Mesenchymal stem cell (in vitro differentiated cells and primary cell): ENCODE results near the gene UNC13B.

Experiments
- DNase-seq: peaks from one replicate; pipeline ENCODE4 v3.0.0-alpha.2; 2013
- H2AFZ ChIP-seq: one replicate; pipeline ENCODE4 v1.6.1; 2013; ENCODE audit warnings: low read depth, mild to moderate bottlenecking, control low read depth, inconsistent platforms, low read length, moderate library complexity
- H2AK5ac ChIP-seq: 2 replicates; pipeline ENCODE4 v1.6.1; 2013; ENCODE audit warnings: low read length, moderate library complexity, mild to moderate bottlenecking, inconsistent platforms; ENCODE audit not compliant: severe bottlenecking
- H2BK120ac ChIP-seq: one replicate; pipeline ENCODE4 v1.6.1; 2013; ENCODE audit warnings: low read depth, mild to moderate bottlenecking, inconsistent platforms, low read length, moderate library complexity
- H2BK12ac ChIP-seq, 2 experiments: one replicate each; pipeline ENCODE4 v1.6.1; 2013; ENCODE audit warnings: inconsistent platforms in 2 of 2, low read length in 2 of 2, mild to moderate bottlenecking in 2 of 2, moderate library complexity in 2 of 2, control low read depth in 1 of 2
- H2BK15ac ChIP-seq: one replicate; pipeline ENCODE4 v1.6.1; 2013; ENCODE audit warnings: mild to moderate bottlenecking, low read depth, inconsistent platforms; ENCODE audit not compliant: poor library complexity, severe bottlenecking
- H2BK5ac ChIP-seq: 2 replicates; pipeline ENCODE4 v1.6.1; 2013; ENCODE audit warnings: low read depth, mild to moderate bottlenecking, low read length, control low read depth, inconsistent platforms; ENCODE audit not compliant: poor library complexity, severe bottlenecking
- H3K14ac ChIP-seq, 2 experiments: one replicate each; pipeline ENCODE4 v1.6.1; 2013; ENCODE audit warnings: inconsistent platforms in 2 of 2, low read length in 2 of 2, control low read depth in 1 of 2, mild to moderate bottlenecking in 1 of 2, moderate library complexity in 1 of 2
- H3K18ac ChIP-seq, 2 experiments: one replicate each; pipeline ENCODE4 v1.6.1; 2013; ENCODE audit warnings: inconsistent platforms in 2 of 2, low read length in 2 of 2, control low read depth in 1 of 2, low read depth in 1 of 2, mild to moderate bottlenecking in 1 of 2
- H3K23ac ChIP-seq, 2 experiments: one replicate each; pipeline ENCODE4 v1.6.1; 2013; ENCODE audit warnings: inconsistent platforms in 2 of 2, low read length in 2 of 2, mild to moderate bottlenecking in 2 of 2, moderate library complexity in 2 of 2, control low read depth in 1 of 2
- H3K27ac ChIP-seq: 2 replicates; pipeline ENCODE4 v1.5.1; 2013; ENCODE audit warnings: mild to moderate bottlenecking, moderate library complexity, low read length, control low read depth, inconsistent platforms; ENCODE audit not compliant: poor library complexity, severe bottlenecking
- H3K27me3 ChIP-seq, 2 experiments: 2 replicates each; pipeline versions ENCODE4 v1.6.1 to v1.7.0; 2013; ENCODE audit warnings: low read length in 2 of 2, mild to moderate bottlenecking in 2 of 2, moderate library complexity in 2 of 2, control low read depth in 1 of 2, inconsistent platforms in 1 of 2; ENCODE audit not compliant: control insufficient read depth in 1 of 2, insufficient read depth in 1 of 2
- H3K36me3 ChIP-seq, 2 experiments: 2 replicates each; pipeline versions ENCODE4 v1.6.1 to v1.7.0; 2013; ENCODE audit warnings: low read length in 2 of 2, control low read depth in 1 of 2, inconsistent platforms in 1 of 2, low read depth in 1 of 2, mild to moderate bottlenecking in 1 of 2; ENCODE audit not compliant: insufficient read depth in 2 of 2, control insufficient read depth in 1 of 2
- H3K4ac ChIP-seq, 2 experiments: one replicate each; pipeline ENCODE4 v1.6.1; 2013; ENCODE audit warnings: inconsistent platforms in 2 of 2, low read length in 2 of 2, mild to moderate bottlenecking in 2 of 2, moderate library complexity in 2 of 2, control low read depth in 1 of 2, low read depth in 1 of 2
- H3K4me1 ChIP-seq: 2 replicates; pipeline ENCODE4 v1.6.1; 2013; ENCODE audit warnings: low read depth, low read length, control low read depth; ENCODE audit not compliant: control insufficient read depth, insufficient read depth
- H3K4me2 ChIP-seq: 2 replicates; pipeline ENCODE4 v1.6.1; 2013; ENCODE audit warnings: low read length, mild to moderate bottlenecking, inconsistent platforms; ENCODE audit not compliant: poor library complexity, severe bottlenecking
- H3K4me3 ChIP-seq, 2 experiments: 2 replicates each; pipeline versions ENCODE4 v1.5.1 to v1.7.0; 2013; ENCODE audit warnings: low read length in 2 of 2, mild to moderate bottlenecking in 2 of 2, control low read depth in 1 of 2, low read depth in 1 of 2; ENCODE audit not compliant: insufficient read depth in 1 of 2
- H3K79me1 ChIP-seq: replicated peaks from 2 replicates; pipeline ENCODE4 v1.6.1; 2013; ENCODE audit warnings: mild to moderate bottlenecking, control low read depth, low read length, inconsistent platforms; ENCODE audit not compliant: poor library complexity, severe bottlenecking
- H3K9ac ChIP-seq: 2 replicates; pipeline ENCODE4 v1.7.0; 2013; ENCODE audit warnings: mild to moderate bottlenecking, low read length, moderate library complexity
- H3K9me3 ChIP-seq: 2 replicates; pipeline ENCODE4 v1.7.0; 2013; ENCODE audit warnings: mild to moderate bottlenecking, low read length; ENCODE audit not compliant: control insufficient read depth
- H4K8ac ChIP-seq: one replicate; pipeline ENCODE4 v1.6.1; 2013; ENCODE audit warnings: inconsistent platforms, mild to moderate bottlenecking, low read length, moderate library complexity
- H4K91ac ChIP-seq: one replicate; pipeline ENCODE4 v1.6.1; 2013; ENCODE audit warnings: mild to moderate bottlenecking, low read length, inconsistent platforms
- WGBS: methylation state at CpG from one replicate; pipeline ENCODE4 v1.1.7; 2013; ENCODE audit warnings: mixed read lengths; 5-methylcytosine and 5-hydroxymethylcytosine counted together

The UNC13B gene

GRCh38 chr9:35364817-35365585 lies 203.2 kb downstream of the UNC13B start:
- no peak overlapping the region for H4K8ac ChIP-seq
- no peak overlapping the region for H3K4me2 ChIP-seq
- WGBS = 60% methylated on average over 2 of the region's 3 CpGs
- H3K79me1 ChIP-seq = no peaks in the 10 kb centered on the region
- no peaks in the 10 kb centered on the region for H3K4me1 ChIP-seq
- H2BK120ac ChIP-seq = no peak overlapping the region
- H4K91ac ChIP-seq = no peak overlapping the region
- H3K18ac ChIP-seq = no peak overlapping the region
- no peak for DNase-seq
- no peak overlapping the region for H3K4ac ChIP-seq
- no peak overlapping the region for H2AFZ ChIP-seq
- no peak overlapping the region for H3K27ac ChIP-seq
- peaks cover 0 to 11% of the 10 kb centered on the region in 2 experiments for H3K36me3 ChIP-seq
- H3K14ac ChIP-seq = no peak overlapping the region
- H2BK5ac ChIP-seq = no peak overlapping the region
- H2AK5ac ChIP-seq = no peak overlapping the region
- no peak overlapping the region for H3K23ac ChIP-seq
- no peak overlapping the region for H3K4me3 ChIP-seq
- H3K9ac ChIP-seq = no peak overlapping the region
- no peak overlapping the region for H2BK12ac ChIP-seq
- H3K27me3 ChIP-seq = no peaks in the 10 kb centered on the region
- no peaks in the 10 kb centered on the region for H3K9me3 ChIP-seq
- no peak overlapping the region for H2BK15ac ChIP-seq

GRCh38 chr9:35366627-35367026 lies 204.8 kb downstream of the UNC13B start:
- no peak overlapping the region for H2BK12ac ChIP-seq
- H3K4me2 ChIP-seq = no peak overlapping the region
- H4K8ac ChIP-seq = no peak overlapping the region
- H3K4me1 ChIP-seq = no peaks in the 10 kb centered on the region
- H3K4me3 ChIP-seq = peak overlapping the region in 1 of 2 experiments; percentile 25
- H3K4ac ChIP-seq = no peak overlapping the region
- H4K91ac ChIP-seq = no peak overlapping the region
- H2BK15ac ChIP-seq = no peak overlapping the region
- no peak overlapping the region for H3K23ac ChIP-seq
- DNase-seq = no peak
- no peak overlapping the region for H2BK5ac ChIP-seq
- no peaks in the 10 kb centered on the region for H3K27me3 ChIP-seq
- no peak overlapping the region for H2BK120ac ChIP-seq
- H2AFZ ChIP-seq = no peak overlapping the region
- H3K36me3 ChIP-seq = peaks cover 3 to 27% of the 10 kb centered on the region in 2 experiments
- 94% methylated on average over 2 of the region's 2 CpGs for WGBS
- no peaks in the 10 kb centered on the region for H3K9me3 ChIP-seq
- H3K9ac ChIP-seq = no peak overlapping the region
- peak overlapping the region in 1 of 2 experiments; percentile 41 for H3K14ac ChIP-seq
- H2AK5ac ChIP-seq = no peak overlapping the region
- H3K27ac ChIP-seq = no peak overlapping the region
- H3K18ac ChIP-seq = no peak overlapping the region
- H3K79me1 ChIP-seq = no peaks in the 10 kb centered on the region

- Histone ChIP-seq H2BK15ac (no peak overlapping the region), H3K27ac (no peak overlapping the region), H3K23ac (no peak overlapping the region), H3K4me1 (no peaks in the 10 kb centered on the region), H3K9me3 (no peaks in the 10 kb centered on the region), H2BK120ac (no peak overlapping the region), H3K4me2 (no peak overlapping the region), H3K18ac (no peak overlapping the region), H3K79me1 (no peaks in the 10 kb centered on the region), H2BK5ac (no peak overlapping the region), H3K27me3 (no peaks in the 10 kb centered on the region), H3K14ac (no peak overlapping the region), H3K36me3 (peaks cover 3 to 32% of the 10 kb centered on the region in 2 experiments), H4K8ac (no peak overlapping the region), H3K9ac (peak overlapping the region; percentile 54), H2BK12ac (no peak overlapping the region), H2AK5ac (no peak overlapping the region), H3K4me3 (peak overlapping the region in 1 of 2 experiments; percentile 25), H2AFZ (no peak overlapping the region), H4K91ac (no peak overlapping the region), H3K4ac (no peak overlapping the region)
- WGBS = no CpG with 5 or more reads among the region's 2 CpGs
- DNase-seq = peak; percentile 76
These were observed 205.6 kb downstream of the UNC13B start for GRCh38 chr9:35367451-35367850.

GRCh38 chr9:35370241-35370640 lies 208.4 kb downstream of the UNC13B start:
- 93% methylated on average over 5 of the region's 5 CpGs for WGBS
- H3K18ac ChIP-seq = no peak overlapping the region
- no peak overlapping the region for H2BK5ac ChIP-seq
- no peak overlapping the region for H3K23ac ChIP-seq
- H3K27me3 ChIP-seq = no peaks in the 10 kb centered on the region
- H3K4me2 ChIP-seq = no peak overlapping the region
- H2AFZ ChIP-seq = no peak overlapping the region
- H4K91ac ChIP-seq = no peak overlapping the region
- no peaks in the 10 kb centered on the region for H3K4me1 ChIP-seq
- H2BK12ac ChIP-seq = no peak overlapping the region
- no peak overlapping the region for H2AK5ac ChIP-seq
- H3K4ac ChIP-seq = no peak overlapping the region
- DNase-seq = no peak
- H3K9ac ChIP-seq = no peak overlapping the region
- H3K14ac ChIP-seq = no peak overlapping the region
- no peak overlapping the region for H2BK15ac ChIP-seq
- H2BK120ac ChIP-seq = no peak overlapping the region
- H3K36me3 ChIP-seq = peaks cover 5 to 38% of the 10 kb centered on the region in 2 experiments
- no peak overlapping the region for H3K27ac ChIP-seq
- H3K9me3 ChIP-seq = no peaks in the 10 kb centered on the region
- H4K8ac ChIP-seq = no peak overlapping the region
- H3K4me3 ChIP-seq = no peak overlapping the region
- no peaks in the 10 kb centered on the region for H3K79me1 ChIP-seq
